CD4-positive, alpha-beta T cell (primary cell): ENCODE data around the gene CPNE4. TPM values are rescaled to one million over a fixed set of nuclear protein-coding genes. Genes with fewer than 3 reads are reported as not detected.

ENCODE experiments used
- ATAC-seq: fragments of 200-7000 bp; cut with Tn5 transposase; one replicate; pipeline ENCODE4 v1.10.0; 2022; ENCODE audit warnings: mild to moderate bottlenecking; ENCODE audit not compliant: poor library complexity
- CTCF ChIA-PET: fragments of 350-600 bp; sonication (Branson Sonifier 250); formaldehyde crosslinking; loops from one replicate; lab custom pipeline; 2021; ENCODE audit warnings: antibody characterized with exemption, inconsistent platforms; lab: Charles Lee
- POLR2A ChIA-PET: fragments of 350-600 bp; sonication (Branson Sonifier 250); formaldehyde crosslinking; loops from one replicate; lab custom pipeline; 2021; ENCODE audit warnings: antibody characterized with exemption, inconsistent platforms; lab: Charles Lee
- DNase-seq, 14 experiments: peaks; one replicate each; pipeline ENCODE4 v3.0.0-alpha.2; 2013 to 2020; ENCODE audit warnings: mixed read lengths in 2 of 14
- H3K27ac ChIP-seq, 2 donors: one replicate each; pipeline versions ENCODE4 v1.5.1 to v1.7.0; 2013; ENCODE audit warnings: low read length in 2 of 2, low read depth in 1 of 2, mild to moderate bottlenecking in 1 of 2
- H3K27me3 ChIP-seq, 2 experiments: 1 replicate in 1 of 2; 2 replicates in 1 of 2; pipeline versions ENCODE4 v1.6.1 to v1.7.0; 2013; ENCODE audit warnings: low read length in 2 of 2, control low read depth in 1 of 2, mild to moderate bottlenecking in 1 of 2, moderate library complexity in 1 of 2; ENCODE audit not compliant: insufficient read depth in 2 of 2, control insufficient read depth in 1 of 2
- H3K36me3 ChIP-seq: one replicate; pipeline ENCODE4 v1.6.1; 2013; ENCODE audit warnings: low read length, control low read depth; ENCODE audit not compliant: insufficient read depth
- H3K4me1 ChIP-seq: one replicate; pipeline ENCODE4 v1.6.1; 2013; ENCODE audit warnings: low read length, control low read depth; ENCODE audit not compliant: insufficient read depth
- H3K4me3 ChIP-seq: one replicate; pipeline ENCODE4 v1.5.1; 2013; ENCODE audit warnings: mild to moderate bottlenecking, low read length, moderate library complexity
- H3K9me3 ChIP-seq, 2 experiments: 1 replicate in 1 of 2; 2 replicates in 1 of 2; pipeline versions ENCODE4 v1.6.1 to v1.7.0; 2013; ENCODE audit warnings: low read length in 2 of 2, mild to moderate bottlenecking in 2 of 2, control low read depth in 1 of 2, moderate library complexity in 1 of 2; ENCODE audit not compliant: control insufficient read depth in 1 of 2, insufficient read depth in 1 of 2
- H3K27ac Mint-ChIP-seq: one replicate; pipeline ENCODE4 v1.8.0; 2020; ENCODE audit warnings: mixed read lengths
- H3K27me3 Mint-ChIP-seq: one replicate; pipeline ENCODE4 v1.8.0; 2021; ENCODE audit warnings: mixed read lengths
- H3K36me3 Mint-ChIP-seq: one replicate; pipeline ENCODE4 v1.8.0; 2021; ENCODE audit warnings: low read depth, mixed read lengths
- H3K4me1 Mint-ChIP-seq: one replicate; pipeline ENCODE4 v1.8.0; 2021; ENCODE audit warnings: low read depth, mixed read lengths
- H3K4me3 Mint-ChIP-seq: one replicate; pipeline ENCODE4 v1.8.0; 2020; ENCODE audit warnings: mild to moderate bottlenecking, mixed read lengths
- H3K9me3 Mint-ChIP-seq: one replicate; pipeline ENCODE4 v1.8.0; 2020; ENCODE audit warnings: mixed read lengths
- CTCF ChIP-seq: fragments of 200-600 bp; IDR thresholded peaks from one replicate; pipeline ENCODE4 v1.8.0; 2022; ENCODE audit warnings: antibody characterized with exemption, mild to moderate bottlenecking
- intact Hi-C, 2 experiments: fragments of 100-400 bp; cut with DNase I in 1 of 2; cut with micrococcal nuclease in 1 of 2; formaldehyde crosslinking; loops; one replicate each; pipeline versions ENCODE4 v1.15.1 to v1.9.0; 2023 to 2025; cut with DNase I, micrococcal nuclease
- total RNA-seq, 174 experiments: library from RNA in 2 of 174; stranded (reverse) in 2 of 174; gene quantifications; one replicate each; pipeline ENCODE4 v1.2.3 and lab custom pipeline; 2021 to 2026

Gene CPNE4
- total RNA-seq, 2 experiments from 2014 or later, result not detected

- Histone ChIP-seq H3K36me3 (no peaks in the 10 kb centered on the region), H3K9me3 (no peaks in the 10 kb centered on the region), H3K27me3 (no peaks in the 10 kb centered on the region), H3K4me3 (no peak overlapping the region), H3K4me1 (no peaks in the 10 kb centered on the region), H3K27ac (no peak overlapping the region)
- intact Hi-C loops, result no loop called here
- H3K27me3 Mint-ChIP-seq, result peaks cover 61% of the 10 kb centered on the region
- POLR2A ChIA-PET, result no interaction called here
- TF ChIP-seq CTCF, result no peak
- ATAC-seq, result no peak
- no peak for DNase-seq
- peaks cover 4% of the 10 kb centered on the region for H3K9me3 Mint-ChIP-seq
- H3K36me3 Mint-ChIP-seq, result no peaks in the 10 kb centered on the region
- H3K27ac Mint-ChIP-seq, result no peak overlapping the region
- CTCF ChIA-PET, result no interaction called here
- no peak overlapping the region for H3K4me3 Mint-ChIP-seq
- no peaks in the 10 kb centered on the region for H3K4me1 Mint-ChIP-seq
Observed at GRCh38 chr3:131535131-131535530, 499.7 kb downstream of the CPNE4 start.

- CTCF ChIA-PET, result no interaction called here
- intact Hi-C loops, result no loop called here
- peaks cover 4 to 5% of the 10 kb centered on the region in 2 experiments for H3K27me3 ChIP-seq
- Mint-ChIP-seq H3K9me3 (peaks cover 4% of the 10 kb centered on the region), H3K4me3 (no peak overlapping the region), H3K36me3 (no peaks in the 10 kb centered on the region), H3K27me3 (peaks cover 49% of the 10 kb centered on the region), H3K4me1 (no peaks in the 10 kb centered on the region), H3K27ac (no peak overlapping the region)
- H3K36me3 ChIP-seq, result no peaks in the 10 kb centered on the region
- no peak overlapping the region for H3K27ac ChIP-seq
- H3K4me3 ChIP-seq, result no peak overlapping the region
- TF ChIP-seq CTCF, result no peak
- POLR2A ChIA-PET, result no interaction called here
- ATAC-seq, result no peak
- no peaks in the 10 kb centered on the region for H3K9me3 ChIP-seq
- no peaks in the 10 kb centered on the region for H3K4me1 ChIP-seq
- DNase-seq, result no peak
Observed at GRCh38 chr3:131532645-131533044, 502.2 kb downstream of the CPNE4 start.

- Histone ChIP-seq H3K4me1 (peaks cover 4% of the 10 kb centered on the region), H3K36me3 (no peaks in the 10 kb centered on the region), H3K4me3 (no peak overlapping the region), H3K9me3 (peaks cover 0 to 10% of the 10 kb centered on the region in 2 experiments), H3K27ac (no peak overlapping the region), H3K27me3 (peaks cover 12 to 16% of the 10 kb centered on the region in 2 experiments)
- TF ChIP-seq CTCF, result no peak
- Mint-ChIP-seq H3K4me1 (no peaks in the 10 kb centered on the region), H3K9me3 (peaks cover 4% of the 10 kb centered on the region), H3K27ac (no peak overlapping the region), H3K36me3 (no peaks in the 10 kb centered on the region), H3K27me3 (peaks cover 55% of the 10 kb centered on the region), H3K4me3 (no peak overlapping the region)
- DNase-seq (no peak), ATAC-seq (no peak)
- ChIA-PET POLR2A (no interaction called here), CTCF (no interaction called here)
- intact Hi-C loops, result no loop called here
Observed at GRCh38 chr3:131530843-131531242, 504.0 kb downstream of the CPNE4 start.
